GM23248 (cell line): Measurements from ENCODE around the gene KLHL6. TPM values are rescaled to one million over a fixed set of nuclear protein-coding genes. Genes with fewer than 3 reads are reported as not detected.

ENCODE experiments used
- DNase-seq: peaks from one replicate; pipeline ENCODE4 v3.0.0-alpha.2; 2015
- H2AFZ ChIP-seq: fragments of 200-600 bp; sonication (generic); 2 replicates; pipeline ENCODE4 v1.6.1; 2016; ENCODE audit warnings: antibody characterized with exemption
- H3F3A ChIP-seq: fragments of 200-600 bp; sonication (generic); 2 replicates; pipeline ENCODE4 v1.6.1; 2016; ENCODE audit warnings: mild to moderate bottlenecking, antibody characterized with exemption, mixed run types; ENCODE audit not compliant: insufficient read depth
- H3K27ac ChIP-seq: fragments of 200-600 bp; sonication (generic); 2 replicates; pipeline ENCODE4 v1.5.1; 2016; ENCODE audit warnings: mild to moderate bottlenecking
- H3K27me3 ChIP-seq: fragments of 200-600 bp; sonication (generic); replicated peaks from 2 replicates; pipeline ENCODE4 v1.6.1; 2016; ENCODE audit warnings: mild to moderate bottlenecking; ENCODE audit not compliant: insufficient read depth
- H3K36me3 ChIP-seq: fragments of 200-600 bp; sonication (generic); 2 replicates; pipeline ENCODE4 v1.6.1; 2016; ENCODE audit warnings: low read depth, mild to moderate bottlenecking
- H3K4me1 ChIP-seq: fragments of 200-600 bp; sonication (generic); 2 replicates; pipeline ENCODE4 v1.6.1; 2016; ENCODE audit warnings: mild to moderate bottlenecking; ENCODE audit not compliant: insufficient read depth
- H3K4me2 ChIP-seq: fragments of 200-600 bp; sonication (generic); one replicate; pipeline ENCODE4 v1.6.1; 2016; ENCODE audit warnings: mild to moderate bottlenecking; ENCODE audit not compliant: unreplicated experiment
- H3K4me3 ChIP-seq: fragments of 200-600 bp; sonication (generic); 2 replicates; pipeline ENCODE4 v1.5.1; 2016; ENCODE audit warnings: mild to moderate bottlenecking
- H3K79me2 ChIP-seq: fragments of 200-600 bp; sonication (generic); 2 replicates; pipeline ENCODE4 v1.6.1; 2016; ENCODE audit warnings: mild to moderate bottlenecking; ENCODE audit not compliant: insufficient read depth
- H3K9ac ChIP-seq: fragments of 200-600 bp; sonication (generic); 2 replicates; pipeline ENCODE4 v1.6.1; 2016; ENCODE audit warnings: mild to moderate bottlenecking
- H3K9me2 ChIP-seq: fragments of 200-600 bp; sonication (generic); 2 replicates; pipeline ENCODE4 v1.6.1; 2016; ENCODE audit warnings: mixed run types, mild to moderate bottlenecking, moderate library complexity; ENCODE audit not compliant: insufficient read depth
- H3K9me3 ChIP-seq: fragments of 200-600 bp; sonication (generic); one replicate; pipeline ENCODE4 v1.6.1; 2017; ENCODE audit warnings: low read depth
- H4K20me1 ChIP-seq: fragments of 200-600 bp; sonication (generic); 2 replicates; pipeline ENCODE4 v1.6.0; 2016; ENCODE audit not compliant: insufficient read depth
- EZH2 ChIP-seq: fragments of 200-600 bp; sonication (generic); IDR thresholded peaks from 2 replicates; pipeline ENCODE4 v1.6.1; 2018; ENCODE audit warnings: antibody characterized with exemption, mild to moderate bottlenecking; ENCODE audit not compliant: insufficient read depth, poor library complexity, severe bottlenecking
- EZH2phosphoT487 ChIP-seq: fragments of 200-600 bp; sonication (generic); IDR thresholded peaks from 2 replicates; pipeline ENCODE4 v1.6.1; 2018; ENCODE audit warnings: antibody characterized with exemption, moderate library complexity, mild to moderate bottlenecking, low read depth; ENCODE audit not compliant: insufficient read depth
- WGBS, 2 experiments: methylation state at CpG; one replicate each; pipeline ENCODE4 v1.1.6; 2015 to 2017; ENCODE audit warnings: low lambda C conversion rate in 2 of 2, low coverage in 1 of 2; ENCODE audit errors: missing lambda C conversion rate in 2 of 2; 5-methylcytosine and 5-hydroxymethylcytosine counted together
- in situ Hi-C: fragments of 300-500 bp; cut with MboI; formaldehyde crosslinking; loops from 2 replicates; pipeline ENCODE4 v1.15.0; 2020
- polyA plus RNA-seq: library from polyadenylated mRNA; unstranded; fragments of >200 nt; fragmentation: Nextera tagmentation; extraction: Ambion mirVana; gene quantifications from 2 replicates; pipeline ENCODE4 v1.2.1, GENCODE V29; 2016
- total RNA-seq: library from RNA; depleted of rRNA; stranded (reverse); fragments of >200 nt; shearing (Covaris generic); gene quantifications from 2 replicates; pipeline ENCODE4 v1.2.3, GENCODE V29; 2014

KLHL6 gene
- total and polyA plus RNA-seq, 2 experiments from 2014 or later = not detected

- no peak overlapping the region for H3K4me3 ChIP-seq
- no peak for DNase-seq
- H3K36me3 ChIP-seq = no peaks in the 10 kb centered on the region
- WGBS, 2 experiments = 39 to 63% methylated on average over 3 of the region's 3 CpGs
- H3K27me3 ChIP-seq = peaks cover 26% of the 10 kb centered on the region
- no peaks in the 10 kb centered on the region for H3K9me2 ChIP-seq
- H3K9ac ChIP-seq = no peak overlapping the region
- no peaks in the 10 kb centered on the region for H3K79me2 ChIP-seq
- no peaks in the 10 kb centered on the region for H3F3A ChIP-seq
- H2AFZ ChIP-seq = no peak overlapping the region
- in situ Hi-C loops = no loop called here
- H3K9me3 ChIP-seq = peaks cover 3% of the 10 kb centered on the region
- H3K4me2 ChIP-seq = no peak overlapping the region
- no peak overlapping the region for H3K27ac ChIP-seq
- H4K20me1 ChIP-seq = no peaks in the 10 kb centered on the region
- H3K4me1 ChIP-seq = 0 out of 2 replicates have a peak, but pooled peaks cover 3% of the 10 kb centered on the region
- no peak for TF ChIP-seq EZH2
- no peak for TF ChIP-seq EZH2phosphoT487
Measured at GRCh38 chr3:183497313-183497712, 58.2 kb downstream of the KLHL6 start.

- WGBS, 2 experiments = 23 to 30% methylated on average over 1 of the region's 1 CpG
Measured at GRCh38 chr3:183496311-183496710, 59.2 kb downstream of the KLHL6 start.

DNA sequence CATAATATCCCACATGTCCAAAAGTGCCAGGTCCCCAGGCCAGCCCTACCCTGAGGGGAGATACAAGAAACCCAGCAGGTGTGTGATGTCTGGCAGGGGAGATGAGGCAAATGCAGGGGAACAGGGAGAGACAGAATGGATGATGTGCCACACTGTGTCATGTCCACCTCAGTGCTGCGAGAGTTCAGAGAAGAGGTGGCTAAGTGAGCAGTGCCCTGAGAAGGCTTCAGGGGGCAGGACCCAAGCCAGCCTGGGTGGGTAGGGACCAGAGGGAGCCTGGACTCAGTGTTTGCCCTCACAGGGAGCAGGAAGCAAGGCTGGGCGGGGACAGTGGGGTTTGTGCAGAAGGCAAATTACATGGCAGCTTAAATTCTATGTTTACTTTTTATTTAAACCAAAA, 61.2 kb downstream of the KLHL6 start:
- H3K4me3 ChIP-seq = no peak overlapping the region
- WGBS, 2 experiments = 52 to 60% methylated on average over 2 of the region's 2 CpGs
- peaks cover 11% of the 10 kb centered on the region for H3K27me3 ChIP-seq
- in situ Hi-C loops = no loop called here
- no peaks in the 10 kb centered on the region for H3F3A ChIP-seq
- H3K4me2 ChIP-seq = no peak overlapping the region
- H3K79me2 ChIP-seq = no peaks in the 10 kb centered on the region
- peaks cover 3% of the 10 kb centered on the region; the same call in 1 of the 2 replicates for H3K4me1 ChIP-seq
- H3K9me2 ChIP-seq = no peaks in the 10 kb centered on the region
- H4K20me1 ChIP-seq = no peaks in the 10 kb centered on the region
- no peak overlapping the region for H3K27ac ChIP-seq
- H3K36me3 ChIP-seq = no peaks in the 10 kb centered on the region
- no peak for TF ChIP-seq EZH2
- no peak for TF ChIP-seq EZH2phosphoT487
- H3K9ac ChIP-seq = no peak overlapping the region
- no peak for DNase-seq
- H3K9me3 ChIP-seq = peaks cover 3% of the 10 kb centered on the region
- no peak overlapping the region for H2AFZ ChIP-seq

More at GRCh38 chr3:183496311-183496710, 59.2 kb downstream of the KLHL6 start:
- no peaks in the 10 kb centered on the region for H3F3A ChIP-seq
- DNase-seq = no peak
- H3K4me3 ChIP-seq = no peak overlapping the region
- 0 out of 2 replicates have a peak, but pooled peaks cover 3% of the 10 kb centered on the region for H3K4me1 ChIP-seq
- in situ Hi-C loops = no loop called here
- H3K79me2 ChIP-seq = no peaks in the 10 kb centered on the region
- peaks cover 17% of the 10 kb centered on the region for H3K27me3 ChIP-seq
- no peaks in the 10 kb centered on the region for H4K20me1 ChIP-seq
- H3K9ac ChIP-seq = no peak overlapping the region
- H3K27ac ChIP-seq = no peak overlapping the region
- H3K9me3 ChIP-seq = peaks cover 3% of the 10 kb centered on the region
- TF ChIP-seq EZH2 (no peak), EZH2phosphoT487 (no peak)
- no peaks in the 10 kb centered on the region for H3K36me3 ChIP-seq
- H2AFZ ChIP-seq = no peak overlapping the region
- no peak overlapping the region for H3K4me2 ChIP-seq
- H3K9me2 ChIP-seq = no peaks in the 10 kb centered on the region

DNA sequence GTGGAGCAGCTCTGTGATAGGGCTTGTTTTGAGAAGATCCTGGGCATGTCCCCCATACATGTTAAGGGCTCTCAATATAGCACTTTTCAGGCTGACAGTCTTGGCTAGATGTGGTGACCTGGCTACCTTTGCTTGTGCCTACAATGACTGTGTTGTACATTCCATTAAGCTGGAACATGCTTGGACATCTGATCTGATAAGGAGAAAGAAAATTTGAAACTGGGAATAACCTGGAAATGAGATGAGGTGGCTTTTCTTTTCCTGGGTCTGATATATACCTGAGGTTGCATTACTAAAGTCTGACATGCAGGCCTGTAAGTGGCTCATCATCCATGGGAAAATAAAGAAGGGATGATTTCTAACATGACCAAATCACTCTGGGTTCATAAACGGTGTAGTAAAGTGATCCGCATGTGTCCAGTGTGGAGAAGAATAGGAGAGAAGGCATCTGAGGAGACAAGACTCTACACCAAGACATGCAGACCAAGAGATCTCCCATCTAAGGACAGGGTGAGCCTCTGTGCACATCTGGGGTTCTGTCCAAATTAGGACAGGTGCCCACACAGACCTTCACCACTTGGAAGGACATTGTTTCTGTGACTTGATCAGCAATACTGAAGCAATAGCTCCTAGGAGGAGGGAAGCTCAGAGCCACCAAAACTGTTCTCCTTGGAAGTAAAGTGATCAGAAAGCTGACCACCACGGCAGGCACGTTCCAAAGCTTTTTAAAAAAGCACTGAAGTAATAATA, 62.0 kb downstream of the KLHL6 start:
- WGBS, 2 experiments = 73 to 79% methylated on average over 4 of the region's 4 CpGs
- DNase-seq = no peak

DNA sequence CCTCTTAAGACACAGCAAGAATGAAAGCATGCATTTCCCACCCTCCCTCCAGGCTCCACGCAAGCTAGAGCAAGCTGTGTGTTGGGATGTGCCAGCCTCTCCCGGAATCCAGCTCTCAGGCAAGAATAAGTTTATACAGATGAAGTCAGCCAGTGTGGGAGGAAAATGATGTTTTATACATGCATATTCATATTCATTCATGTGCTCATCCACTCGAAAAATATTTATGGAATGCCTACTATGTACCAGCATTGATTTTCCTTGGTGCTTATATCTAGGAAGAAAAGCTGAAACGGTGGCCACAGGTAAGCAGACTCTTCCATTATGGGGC, 62.7 kb downstream of the KLHL6 start:
- TF ChIP-seq EZH2phosphoT487 = no peak
- no peak for TF ChIP-seq EZH2
- H3K36me3 ChIP-seq = no peaks in the 10 kb centered on the region
- 38 to 44% methylated on average over 4 of the region's 4 CpGs for WGBS, 2 experiments
- peak; percentile 25 for DNase-seq
- H2AFZ ChIP-seq = no peak overlapping the region
- H3K9me2 ChIP-seq = no peaks in the 10 kb centered on the region
- in situ Hi-C loops = no loop called here
- no peaks in the 10 kb centered on the region for H3K79me2 ChIP-seq
- H3K9me3 ChIP-seq = peaks cover 3% of the 10 kb centered on the region
- H3F3A ChIP-seq = no peaks in the 10 kb centered on the region
- H3K27ac ChIP-seq = no peak overlapping the region
- peaks cover 3% of the 10 kb centered on the region; the same call in 1 of the 2 replicates for H3K4me1 ChIP-seq
- no peak overlapping the region for H3K4me3 ChIP-seq
- H3K27me3 ChIP-seq = peaks cover 11% of the 10 kb centered on the region
- no peak overlapping the region for H3K4me2 ChIP-seq
- H4K20me1 ChIP-seq = no peaks in the 10 kb centered on the region
- H3K9ac ChIP-seq = no peak overlapping the region

More for the DNA sequence above, 62.0 kb downstream of the KLHL6 start:
- H2AFZ ChIP-seq = no peak overlapping the region
- H3K27ac ChIP-seq = no peak overlapping the region
- H3K4me1 ChIP-seq = peaks cover 3% of the 10 kb centered on the region; the same call in 1 of the 2 replicates
- peaks cover 3% of the 10 kb centered on the region for H3K9me3 ChIP-seq
- H3K9me2 ChIP-seq = no peaks in the 10 kb centered on the region
- H3F3A ChIP-seq = no peaks in the 10 kb centered on the region
- peaks cover 11% of the 10 kb centered on the region for H3K27me3 ChIP-seq
- TF ChIP-seq EZH2phosphoT487 = no peak
- no peak for TF ChIP-seq EZH2
- in situ Hi-C loops = no loop called here
- no peaks in the 10 kb centered on the region for H4K20me1 ChIP-seq
- no peak overlapping the region for H3K4me2 ChIP-seq
- H3K36me3 ChIP-seq = no peaks in the 10 kb centered on the region
- H3K4me3 ChIP-seq = no peak overlapping the region
- no peaks in the 10 kb centered on the region for H3K79me2 ChIP-seq
- no peak overlapping the region for H3K9ac ChIP-seq
